WTC11 (cell line): ENCODE measurements around the gene ZFP91. TPM values are rescaled to one million over a fixed set of nuclear protein-coding genes. Genes with fewer than 3 reads are reported as not detected.

Experiments used
- ATF2 ChIP-seq: sonication (generic); formaldehyde crosslinking; IDR thresholded peaks from 2 replicates; pipeline ENCODE4 v1.8.1; 2022; ENCODE audit warnings: low read depth, missing genetic modification reagents, borderline replicate concordance
- ELF4 ChIP-seq: sonication (generic); formaldehyde crosslinking; IDR thresholded peaks from 2 replicates; pipeline ENCODE4 v1.8.1; 2022; ENCODE audit warnings: low read depth, mild to moderate bottlenecking, moderate library complexity, missing genetic modification reagents
- ERG ChIP-seq: fragments of 250-450 bp; sonication (Bioruptor Pico); IDR thresholded peaks from 2 replicates; pipeline ENCODE4 v1.8.0; 2021; ENCODE audit warnings: mild to moderate bottlenecking
- FOXJ3 ChIP-seq: sonication (generic); formaldehyde crosslinking; IDR thresholded peaks from 2 replicates; pipeline ENCODE4 v1.9.0; 2021; ENCODE audit warnings: missing genetic modification reagents, mild to moderate bottlenecking, borderline replicate concordance
- FOXP4 ChIP-seq: sonication (generic); formaldehyde crosslinking; IDR thresholded peaks from 2 replicates; pipeline ENCODE4 v1.8.0; 2022; ENCODE audit warnings: mild to moderate bottlenecking, missing genetic modification reagents
- GTF2I ChIP-seq: fragments of 250-450 bp; sonication (Bioruptor Pico); conservative IDR thresholded peaks from 2 replicates; pipeline ENCODE4 v1.4.0; 2021; ENCODE audit warnings: mild to moderate bottlenecking
- HMGA2 ChIP-seq: fragments of 250-450 bp; sonication (Bioruptor Pico); IDR thresholded peaks from 2 replicates; pipeline ENCODE4 v1.4.0; 2021; ENCODE audit warnings: mild to moderate bottlenecking, moderate library complexity
- MXD4 ChIP-seq: fragments of 250-450 bp; sonication (Bioruptor Pico); IDR thresholded peaks from 2 replicates; pipeline ENCODE4 v1.8.0; 2021; ENCODE audit warnings: mild to moderate bottlenecking, moderate library complexity, borderline replicate concordance
- TCF7 ChIP-seq: sonication (generic); formaldehyde crosslinking; IDR thresholded peaks from 2 replicates; pipeline ENCODE4 v1.8.0; 2022; ENCODE audit warnings: mild to moderate bottlenecking, low read depth, missing genetic modification reagents, moderate library complexity
- USF1 ChIP-seq: sonication (generic); formaldehyde crosslinking; IDR thresholded peaks from 2 replicates; pipeline ENCODE4 v1.8.0; 2022; ENCODE audit warnings: mild to moderate bottlenecking, missing genetic modification reagents
- ZNF121 ChIP-seq: sonication (generic); formaldehyde crosslinking; IDR thresholded peaks from 2 replicates; pipeline ENCODE4 v1.8.0; 2023; ENCODE audit warnings: missing genetic modification reagents
- ZNF281 ChIP-seq: sonication (generic); formaldehyde crosslinking; IDR thresholded peaks from 2 replicates; pipeline ENCODE4 v1.8.0; 2023; ENCODE audit warnings: mild to moderate bottlenecking, missing genetic modification reagents
- ZNF532 ChIP-seq: fragments of 250-450 bp; sonication (Bioruptor Pico); IDR thresholded peaks from 2 replicates; pipeline ENCODE4 v1.9.0; 2021; ENCODE audit warnings: mild to moderate bottlenecking, borderline replicate concordance
- total RNA-seq: library from RNA; stranded (reverse); gene quantifications from 3 replicates; pipeline ENCODE4 v1.2.3, GENCODE V29; 2021

Gene ZFP91
- total RNA-seq, 1 experiment from 2014 or later, result 28.1 TPM

- no peak for TF ChIP-seq ERG (CRISPR knock-in tag)
- no peak for TF ChIP-seq ZNF121
- no peak for TF ChIP-seq ELF4 (CRISPR knock-in tag)
- TF ChIP-seq FOXP4 (CRISPR knock-in tag), result no peak
- no peak for TF ChIP-seq ATF2 (CRISPR knock-in tag)
- TF ChIP-seq USF1 (CRISPR knock-in tag), result no peak
- TF ChIP-seq GTF2I (CRISPR knock-in tag), result no peak
- no peak for TF ChIP-seq FOXJ3
- no peak for TF ChIP-seq ZNF532
- no peak for TF ChIP-seq ZNF281 (CRISPR knock-in tag)
- no peak for TF ChIP-seq MXD4
- no peak for TF ChIP-seq TCF7 (CRISPR knock-in tag)
- TF ChIP-seq HMGA2 (CRISPR knock-in tag), result no peak
Measured at GRCh38 chr11:58617976-58618557, 39.2 kb downstream of the ZFP91 start (continued).
